ENCODE measurements around the gene TPSG1.

Gene TPSG1

DNA sequence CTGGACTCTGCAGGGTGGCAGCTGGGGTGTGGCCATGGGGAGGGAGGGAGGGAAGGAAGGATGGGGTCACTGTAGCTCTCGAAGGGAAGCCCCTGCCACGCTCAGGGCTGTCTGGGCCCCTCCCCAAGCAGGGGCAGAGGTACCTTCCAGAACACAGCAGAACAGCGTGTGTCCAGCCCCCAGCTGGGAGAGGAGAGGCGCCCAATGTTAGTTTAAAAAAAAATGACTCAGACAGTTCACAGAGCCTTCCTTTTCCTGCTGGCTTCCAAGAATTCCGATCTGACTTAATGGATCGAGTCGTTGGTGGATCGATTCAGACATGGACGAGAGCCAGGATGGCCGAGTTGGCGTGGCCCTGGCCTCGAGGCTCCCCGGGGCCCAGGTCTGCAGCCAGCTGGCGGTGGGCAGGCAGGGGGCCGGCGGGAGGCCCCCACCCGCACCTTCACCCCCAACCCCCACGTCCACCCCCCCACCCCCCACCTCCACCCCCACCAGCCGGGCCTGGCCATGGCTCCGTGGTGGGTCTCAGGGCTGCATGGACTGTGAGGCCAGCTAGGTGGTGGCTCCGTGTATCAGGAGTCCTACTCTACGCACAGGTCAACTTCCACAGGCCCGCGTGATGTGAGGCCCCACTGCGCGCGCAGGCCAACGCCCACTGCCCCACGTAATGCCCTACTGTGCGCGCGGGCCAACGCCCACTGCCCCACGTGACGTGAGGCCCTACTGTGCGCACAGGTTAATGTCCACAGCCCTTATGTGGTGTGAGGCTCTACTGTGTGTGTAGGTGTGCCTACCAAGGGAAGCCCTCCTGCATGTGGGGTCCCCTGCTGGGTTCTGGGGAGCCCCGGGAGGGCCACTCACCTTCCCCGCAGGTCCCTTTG, 50.4 kb downstream of the TPSG1 start:
- FAIRE-seq = no peak

GRCh38 chr16:1173788-1174451, 51.1 kb downstream of the TPSG1 start:
- FAIRE-seq = no peak

- FAIRE-seq = no peak
Measured at GRCh38 chr16:1172651-1173050, 52.4 kb downstream of the TPSG1 start.

DNA sequence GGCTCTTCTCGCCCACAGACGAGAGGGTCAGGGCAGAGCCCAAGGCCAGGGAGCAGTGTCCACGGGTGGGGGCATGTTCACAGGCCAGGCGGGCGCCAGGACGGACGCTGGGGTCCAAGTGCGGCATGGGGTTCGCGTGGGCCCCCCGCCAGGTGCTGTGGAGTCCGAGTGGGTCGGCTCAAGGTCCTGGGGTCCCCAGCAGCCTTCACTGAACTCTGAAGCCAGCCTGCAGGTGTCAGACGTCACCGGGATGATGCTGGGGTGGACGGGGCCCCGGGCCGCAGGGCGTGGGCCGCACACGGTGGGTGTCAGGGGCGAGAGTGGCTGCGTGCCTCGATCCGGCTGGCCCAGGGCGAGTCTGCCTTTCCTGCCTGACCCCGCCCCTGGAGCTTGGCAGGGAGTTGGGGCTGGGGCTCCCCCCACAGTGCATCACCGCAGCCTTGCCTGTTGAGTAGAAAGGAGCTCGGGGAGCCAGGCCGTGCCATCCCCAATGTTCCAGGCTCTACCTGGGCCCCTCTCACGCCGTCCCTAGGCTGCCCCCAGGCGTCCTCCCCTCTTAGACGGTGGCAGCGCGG, 53.1 kb downstream of the TPSG1 start:
- no peak for FAIRE-seq
